Liver (tissue), 3 donors: ENCODE data around the gene HYLS1.

Experiments
- RAD21 ChIP-seq, 2 donors: IDR thresholded peaks; 2 replicates each; pipeline ENCODE4 v1.6.1; 2016; ENCODE audit warnings: antibody characterized with exemption in 2 of 2, mild to moderate bottlenecking in 2 of 2
- REST ChIP-seq: IDR thresholded peaks from 2 replicates; pipeline ENCODE4 v1.6.1; 2016; ENCODE audit warnings: antibody characterized with exemption, mild to moderate bottlenecking
- SP1 ChIP-seq: IDR thresholded peaks from 2 replicates; pipeline ENCODE4 v1.6.1; 2018; ENCODE audit warnings: antibody characterized with exemption, mild to moderate bottlenecking
- TF ChIP-seq, protein P1 (sequence below): fragments of 150-350 bp; IDR thresholded peaks from 2 replicates; pipeline ENCODE4 v1.5.1; 2017; ENCODE audit warnings: improper control_type of control experiment, low read depth, low read length; ENCODE audit not compliant: missing input control
- donor health status: healthy.
- donor health status: healthy.

GRCh38 chr11:125903711-125904659 is 16.5 kb downstream of the HYLS1 start, which contains the start of gene DDX25:
- TF ChIP-seq, protein P1, sequence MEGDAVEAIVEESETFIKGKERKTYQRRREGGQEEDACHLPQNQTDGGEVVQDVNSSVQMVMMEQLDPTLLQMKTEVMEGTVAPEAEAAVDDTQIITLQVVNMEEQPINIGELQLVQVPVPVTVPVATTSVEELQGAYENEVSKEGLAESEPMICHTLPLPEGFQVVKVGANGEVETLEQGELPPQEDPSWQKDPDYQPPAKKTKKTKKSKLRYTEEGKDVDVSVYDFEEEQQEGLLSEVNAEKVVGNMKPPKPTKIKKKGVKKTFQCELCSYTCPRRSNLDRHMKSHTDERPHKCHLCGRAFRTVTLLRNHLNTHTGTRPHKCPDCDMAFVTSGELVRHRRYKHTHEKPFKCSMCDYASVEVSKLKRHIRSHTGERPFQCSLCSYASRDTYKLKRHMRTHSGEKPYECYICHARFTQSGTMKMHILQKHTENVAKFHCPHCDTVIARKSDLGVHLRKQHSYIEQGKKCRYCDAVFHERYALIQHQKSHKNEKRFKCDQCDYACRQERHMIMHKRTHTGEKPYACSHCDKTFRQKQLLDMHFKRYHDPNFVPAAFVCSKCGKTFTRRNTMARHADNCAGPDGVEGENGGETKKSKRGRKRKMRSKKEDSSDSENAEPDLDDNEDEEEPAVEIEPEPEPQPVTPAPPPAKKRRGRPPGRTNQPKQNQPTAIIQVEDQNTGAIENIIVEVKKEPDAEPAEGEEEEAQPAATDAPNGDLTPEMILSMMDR: no peak
- TF ChIP-seq RAD21 (IDR thresholded peaks at IDR 0.05): no peak
- TF ChIP-seq REST: peak; percentile 83
- TF ChIP-seq SP1: no peak
